NT2/D1 (cell line): ENCODE measurements around the gene TUBA1A.
"Not testable (repeated sequence)": the region's sequence is repeated elsewhere in the genome, so short reads cannot be mapped to it uniquely, and the experiment has no call there.

ENCODE experiments used
- DNase-seq: peaks from one replicate; pipeline ENCODE4 v3.0.0-alpha.2; 2011; ENCODE audit warnings: low read depth, low spot score
- H3K27me3 ChIP-seq: 2 replicates; pipeline ENCODE4 v1.6.0; 2011; ENCODE audit warnings: mild to moderate bottlenecking; ENCODE audit not compliant: insufficient read length, insufficient read depth
- H3K36me3 ChIP-seq: 2 replicates; pipeline ENCODE4 v1.6.1; 2011; ENCODE audit warnings: mild to moderate bottlenecking, low read length, mixed read lengths; ENCODE audit not compliant: insufficient read depth, insufficient read length
- H3K4me1 ChIP-seq: 2 replicates; pipeline ENCODE4 v1.5.1; 2011; ENCODE audit not compliant: insufficient read depth, insufficient read length
- H3K4me3 ChIP-seq: 2 replicates; pipeline ENCODE4 v1.5.1; 2011; ENCODE audit warnings: low read depth; ENCODE audit not compliant: insufficient read length
- H3K9ac ChIP-seq: 2 replicates; pipeline ENCODE4 v1.6.0; 2011; ENCODE audit warnings: low read depth; ENCODE audit not compliant: insufficient read length
- H3K9me3 ChIP-seq: 2 replicates; pipeline ENCODE4 v1.5.1; 2011; ENCODE audit warnings: mild to moderate bottlenecking, low read length; ENCODE audit not compliant: insufficient read depth
- SUZ12 ChIP-seq: IDR thresholded peaks from 2 replicates; pipeline ENCODE4 v1.6.1; 2011; ENCODE audit not compliant: insufficient read length, insufficient read depth; ENCODE audit errors: extremely low read depth
- YY1 ChIP-seq: IDR thresholded peaks from 2 replicates; pipeline ENCODE4 v1.6.1; 2011; ENCODE audit not compliant: insufficient read length, insufficient read depth
- ZNF274 ChIP-seq: IDR thresholded peaks from 2 replicates; pipeline ENCODE4 v1.6.1; 2011; ENCODE audit warnings: mild to moderate bottlenecking, low read depth, low read length

Gene TUBA1A

DNA sequence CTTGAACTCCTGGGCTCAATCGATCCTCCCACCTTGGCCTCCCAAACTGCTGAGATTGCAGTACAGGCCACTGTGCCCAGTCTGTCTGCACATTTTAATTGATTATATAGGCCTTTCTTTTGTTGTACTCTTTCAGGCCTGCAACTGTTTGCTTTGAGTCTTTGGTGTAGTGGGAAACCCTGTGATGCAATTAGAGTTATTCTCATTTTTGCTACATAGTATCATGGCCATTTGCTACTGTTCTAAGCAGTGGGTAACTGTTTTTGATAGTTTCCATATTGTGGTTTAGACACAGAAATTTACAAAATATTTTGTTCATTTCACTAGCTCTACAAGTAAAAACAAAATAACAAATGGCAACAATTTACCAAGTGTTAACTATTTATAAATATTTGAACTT is 51.4 kb downstream of the TUBA1A start:
- no peaks in the 10 kb centered on the region for H3K4me1 ChIP-seq
- no peaks in the 10 kb centered on the region for H3K36me3 ChIP-seq
- no peaks in the 10 kb centered on the region for H3K27me3 ChIP-seq
- no peak overlapping the region for H3K4me3 ChIP-seq
- no peak for TF ChIP-seq ZNF274
- no peak for TF ChIP-seq YY1
- TF ChIP-seq SUZ12: no peak
- no peaks in the 10 kb centered on the region for H3K9me3 ChIP-seq
- no peak for DNase-seq
- H3K9ac ChIP-seq: no peak overlapping the region

- not testable (repeated sequence) for H3K27me3 ChIP-seq, H3K4me3 ChIP-seq, H3K9ac ChIP-seq, H3K9me3 ChIP-seq, H3K36me3 ChIP-seq, H3K4me1 ChIP-seq, DNase-seq
Measured at GRCh38 chr12:49136997-49137396, 51.9 kb downstream of the TUBA1A start.
